Superior temporal gyrus (tissue), 1 donor: ENCODE measurements around the gene TTC9C.
"Not testable (repeated sequence)": the region's sequence is repeated elsewhere in the genome, so short reads cannot be mapped to it uniquely, and the experiment has no call there.

Experiments
- DNase-seq: peaks from one replicate; pipeline ENCODE4 v3.0.0-alpha.2; 2016; ENCODE audit errors: extremely low spot score

TTC9C gene

GRCh38 chr11:62709247-62710000 lies 18.9 kb upstream of the TTC9C start:
- peak; percentile 99 for DNase-seq

DNA sequence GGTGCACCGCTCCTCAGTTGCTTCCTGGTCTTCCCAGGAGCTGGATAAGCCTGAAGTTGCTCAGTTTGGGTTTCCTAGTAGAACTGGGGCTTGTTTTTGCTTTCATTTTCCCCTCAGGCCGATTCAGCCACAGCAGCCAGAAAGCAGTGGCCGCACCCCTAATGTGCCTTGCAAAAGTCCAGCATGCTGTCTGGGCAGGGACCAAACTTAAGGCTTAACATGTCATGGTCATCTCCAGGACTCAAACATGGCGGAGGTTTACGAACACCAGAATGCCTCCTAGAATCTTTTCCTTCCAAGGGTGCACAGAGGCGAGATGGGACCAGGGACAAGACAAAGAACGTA lies 18.3 kb upstream of the TTC9C start:
- no peak for DNase-seq

DNA sequence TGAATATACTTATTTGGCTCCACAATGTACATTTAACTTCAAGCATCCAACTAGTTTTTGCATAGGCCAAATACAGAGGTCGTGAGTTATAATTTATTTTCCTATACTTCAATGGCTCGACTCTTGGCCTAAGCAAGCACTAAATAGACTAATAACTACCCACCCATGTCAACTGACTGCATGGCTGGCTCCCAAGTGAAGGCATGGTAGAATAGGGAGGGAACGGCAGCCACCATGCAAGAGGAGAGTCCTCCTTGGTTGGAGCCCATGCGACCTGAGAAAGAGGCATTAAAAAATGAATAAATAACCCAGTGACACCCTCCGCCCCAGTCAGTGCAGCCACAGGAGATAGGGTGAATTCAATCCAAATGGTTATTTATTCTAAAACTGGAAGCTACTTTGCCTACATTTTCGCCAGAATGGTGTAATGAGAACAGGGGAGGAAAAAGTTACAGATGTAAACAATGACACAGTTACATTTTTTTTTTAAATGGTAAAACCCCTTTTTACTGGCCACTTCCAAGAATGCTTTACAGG lies 15.9 kb upstream of the TTC9C start:
- DNase-seq = no peak

DNA sequence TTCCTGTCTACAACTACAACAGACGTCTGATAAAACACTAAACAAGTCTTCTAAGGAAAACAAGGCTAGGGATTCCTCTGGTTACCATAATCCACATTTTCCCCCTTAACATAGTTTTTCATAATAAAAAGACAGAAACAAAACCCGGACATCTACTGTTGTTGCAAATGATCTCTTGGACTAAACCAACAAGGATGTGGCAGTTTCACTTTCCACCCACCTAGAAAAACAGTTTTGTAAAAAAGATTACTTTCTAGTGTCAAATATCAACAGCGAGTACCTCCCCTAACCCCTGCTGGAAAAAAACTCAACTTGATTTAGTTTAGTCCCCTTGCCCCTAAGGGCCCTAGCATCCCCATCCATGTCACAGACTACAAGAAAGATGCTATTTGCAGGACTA lies 15.4 kb upstream of the TTC9C start:
- peak; percentile 3 for DNase-seq

- DNase-seq = no peak
These were observed 14.9 kb upstream of the TTC9C start for GRCh38 chr11:62713343-62713742.

DNA sequence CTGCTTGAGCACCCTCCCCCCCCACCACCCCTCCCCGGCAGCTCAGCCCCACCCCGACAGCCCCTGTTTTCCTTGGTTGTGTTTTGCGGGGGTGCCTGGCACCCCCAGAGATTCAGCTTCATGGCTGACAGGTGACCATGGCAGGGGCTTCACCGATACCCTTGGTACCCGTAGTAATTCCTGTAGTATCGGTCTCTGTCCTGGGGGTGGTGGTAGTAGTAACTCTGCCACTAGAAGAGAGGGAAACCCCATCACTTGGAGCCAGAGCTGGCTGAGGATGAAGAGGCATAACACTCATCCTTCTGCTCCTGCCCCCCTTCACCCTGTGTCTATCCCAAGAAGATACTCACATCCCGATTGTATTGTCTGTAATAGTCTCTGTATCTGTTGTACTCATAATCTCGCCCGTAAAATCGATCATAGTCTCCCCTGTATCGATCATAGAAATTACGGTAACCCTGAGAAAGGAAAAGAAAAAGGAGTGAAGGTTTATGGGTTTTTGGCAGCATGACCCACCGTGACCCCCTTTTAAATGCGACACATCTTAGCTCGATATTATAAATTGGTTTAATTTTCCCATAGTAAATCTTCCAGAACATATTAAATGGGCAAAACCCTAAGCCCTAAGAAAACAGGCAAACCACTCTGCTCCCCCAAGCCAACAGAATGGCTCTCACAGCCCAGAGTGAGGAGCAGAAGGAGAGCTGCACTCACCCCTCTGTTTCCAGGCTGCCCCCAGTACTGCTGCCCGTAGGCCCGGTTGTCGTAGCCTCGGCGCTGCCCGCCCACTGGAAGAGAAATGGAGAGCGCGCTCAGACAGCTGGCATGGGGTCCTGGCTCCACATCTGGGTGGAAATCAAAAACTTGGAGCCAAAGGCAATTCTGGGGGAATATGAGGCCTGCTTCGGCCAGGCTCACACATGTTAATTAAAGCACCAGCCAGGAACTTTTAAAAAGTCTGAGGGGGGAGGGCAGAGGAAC lies 12.8 kb upstream of the TTC9C start:
- no peak for DNase-seq

- no peak for DNase-seq
These were observed 12.1 kb upstream of the TTC9C start for GRCh38 chr11:62716206-62716605.

DNA sequence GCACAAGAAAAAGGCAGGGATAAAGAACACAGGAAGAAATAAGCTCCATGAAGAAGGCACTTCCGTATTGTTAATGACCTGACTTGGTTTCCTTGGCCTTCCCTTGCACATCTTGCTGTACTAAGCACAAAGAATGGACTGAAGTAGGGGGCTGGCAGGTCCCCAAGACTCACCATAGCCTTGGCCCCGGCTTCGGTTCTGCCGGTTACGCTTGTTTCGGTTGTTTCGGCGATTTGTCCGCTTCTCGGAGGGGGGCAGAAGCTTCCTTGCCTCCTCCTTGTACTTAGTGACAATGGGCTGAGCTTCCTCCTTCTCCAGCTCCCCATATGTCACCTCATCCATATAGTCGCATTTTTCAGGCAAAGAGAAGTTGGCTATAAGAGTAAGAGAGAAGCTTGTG lies 11.5 kb upstream of the TTC9C start:
- no peak for DNase-seq

DNA sequence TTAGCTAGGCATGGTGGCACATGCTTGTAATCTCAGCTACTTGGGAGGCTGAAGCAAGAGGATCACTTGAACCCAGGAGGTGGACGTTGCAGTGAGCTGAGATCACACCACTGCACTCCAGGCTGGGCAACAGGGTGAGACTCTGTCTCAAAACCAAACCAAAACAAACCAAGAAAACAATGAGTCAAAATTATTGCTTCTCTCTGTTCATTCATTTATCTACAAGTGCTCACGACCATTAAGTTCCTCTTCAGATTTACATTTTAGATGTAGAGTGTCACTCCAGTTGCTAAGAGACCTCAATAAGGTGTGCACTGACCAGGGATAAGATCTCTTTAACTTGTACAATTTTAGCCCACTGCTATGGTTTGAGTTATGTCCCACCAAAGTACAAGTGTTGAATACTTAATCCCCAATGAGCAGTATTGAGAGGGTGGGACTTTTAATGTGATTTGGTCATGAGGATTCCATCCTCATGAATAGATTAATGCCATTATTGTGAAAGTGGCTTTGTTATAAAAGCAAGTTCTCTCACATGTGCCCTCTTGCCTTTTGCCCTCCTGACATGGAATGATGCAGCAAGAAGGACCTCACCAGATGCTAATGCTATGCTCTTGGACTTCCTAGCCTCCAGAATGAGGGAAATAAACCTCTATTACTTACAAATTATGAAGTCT lies 8.8 kb upstream of the TTC9C start:
- DNase-seq = no peak

- no peak for DNase-seq
These were observed 6.3 kb upstream of the TTC9C start for GRCh38 chr11:62721994-62722393.

GRCh38 chr11:62724171-62724570 lies 4.1 kb upstream of the TTC9C start:
- no peak for DNase-seq

DNA sequence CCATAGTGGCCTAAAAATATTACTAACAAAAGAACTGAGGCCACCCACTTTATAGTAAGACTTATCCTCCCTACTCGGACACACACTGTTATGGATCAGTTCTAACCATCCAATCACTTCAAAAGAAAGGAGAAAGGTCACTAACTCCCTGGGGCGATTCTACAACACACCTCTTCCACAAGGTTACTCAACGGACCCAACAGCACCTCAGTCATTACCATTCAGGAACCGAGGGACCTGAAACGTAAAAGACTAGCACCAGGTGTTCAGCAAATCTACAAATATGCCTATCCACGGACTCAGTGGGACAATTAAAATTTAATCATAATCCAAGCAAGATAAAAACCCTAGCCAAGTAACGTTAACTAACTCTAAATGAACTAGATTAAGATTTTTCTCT lies 2.6 kb upstream of the TTC9C start:
- no peak for DNase-seq

DNA sequence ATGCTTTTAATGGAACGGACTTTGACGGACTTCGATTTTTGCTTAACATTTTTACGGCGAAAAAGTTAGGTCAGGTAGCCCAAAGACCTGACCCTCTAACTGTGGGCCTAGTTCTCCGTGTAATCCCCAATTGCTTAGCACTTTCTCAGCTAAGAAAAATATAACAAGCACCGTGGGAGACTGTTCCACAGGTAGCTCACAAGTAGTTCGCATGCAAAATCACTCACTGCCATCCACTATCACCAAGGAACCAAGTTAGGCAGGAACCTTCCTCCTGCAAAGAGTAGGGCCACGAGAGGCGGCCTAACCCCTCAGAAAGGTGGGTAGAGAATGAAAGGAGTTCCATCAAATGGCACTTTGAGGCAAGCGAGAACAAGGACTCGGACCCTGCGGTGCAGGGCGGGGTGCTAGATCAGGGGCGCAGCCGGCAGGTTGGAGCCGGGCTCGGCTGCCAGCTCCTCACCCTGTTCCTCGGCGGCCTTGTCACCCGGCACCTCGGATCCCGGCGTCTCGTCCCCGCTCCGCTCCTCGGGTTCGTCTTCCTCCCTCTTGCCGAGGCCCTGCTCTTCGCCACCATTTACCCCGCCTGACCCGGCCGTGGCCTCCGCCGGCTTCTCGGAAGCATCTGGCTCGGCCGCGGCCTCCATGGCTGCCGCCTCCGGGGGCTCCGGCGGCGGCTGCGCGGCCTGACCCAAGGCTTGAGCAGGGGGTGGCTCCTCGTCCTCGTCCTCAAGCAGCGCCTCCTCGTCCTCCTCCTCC lies 2.0 kb upstream of the TTC9C start:
- no peak for DNase-seq

- no peak for DNase-seq
These were observed 1.4 kb upstream of the TTC9C start for GRCh38 chr11:62726915-62727164.

- DNase-seq = peak; percentile 99
These were observed 968 bp upstream of the TTC9C start, which contains the start of gene HNRNPUL2 for GRCh38 chr11:62727165-62727871. Gene HNRNPUL2 (minus strand): TSS chr11:62727457. CDS start chr11:62727156, 301 bp downstream.

GRCh38 chr11:62727872-62728170 lies 465 bp upstream of the TTC9C start:
- DNase-seq = peak; percentile 99

- not testable (repeated sequence) for DNase-seq
These were observed 1.8 kb downstream of the TTC9C start for GRCh38 chr11:62730076-62730475.

- DNase-seq = peak; percentile 74
These were observed 4.5 kb downstream of the TTC9C start for GRCh38 chr11:62732830-62733229.

GRCh38 chr11:62737196-62737595 lies 8.9 kb downstream of the TTC9C start:
- DNase-seq = no peak

DNA sequence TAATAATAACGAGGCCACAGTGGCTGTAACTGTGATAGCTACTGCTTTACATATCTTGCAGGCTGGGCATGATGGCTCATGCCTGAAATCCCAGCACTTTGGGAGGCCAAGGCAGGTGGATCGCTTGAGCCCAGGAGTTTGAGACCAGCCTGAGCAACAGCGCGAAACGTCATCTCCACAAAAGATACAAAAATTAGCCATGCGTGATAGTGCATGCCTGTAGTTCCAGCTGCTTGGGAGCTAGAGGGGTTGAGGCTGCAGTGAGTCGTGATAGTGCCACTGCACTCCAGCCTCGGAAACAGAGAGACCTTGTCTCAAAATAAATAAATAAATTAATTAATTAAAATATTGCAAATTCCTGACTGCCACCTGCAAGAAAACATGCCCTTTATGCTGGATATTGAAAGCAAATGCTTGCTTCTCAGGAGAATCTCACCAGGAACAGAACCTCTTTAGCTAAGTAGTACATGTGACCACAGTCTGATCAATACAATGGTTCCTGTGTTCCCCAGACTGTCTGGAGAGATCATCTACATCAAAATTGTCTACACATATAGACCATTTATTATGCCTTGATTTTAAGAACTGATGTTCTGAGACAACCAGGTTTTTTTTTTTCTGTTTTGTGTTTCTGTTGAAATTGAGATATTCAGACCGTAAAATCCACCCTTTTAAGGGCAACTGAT lies 19.3 kb downstream of the TTC9C start:
- DNase-seq = peak; percentile 49
